Measurements from ENCODE around the gene CDHR3. TPM values are rescaled to one million over a fixed set of nuclear protein-coding genes. Genes with fewer than 3 reads are reported as not detected.

CDHR3 gene
- total RNA-seq, 1 donor from 2014 or later, result 1.1 TPM

DNA sequence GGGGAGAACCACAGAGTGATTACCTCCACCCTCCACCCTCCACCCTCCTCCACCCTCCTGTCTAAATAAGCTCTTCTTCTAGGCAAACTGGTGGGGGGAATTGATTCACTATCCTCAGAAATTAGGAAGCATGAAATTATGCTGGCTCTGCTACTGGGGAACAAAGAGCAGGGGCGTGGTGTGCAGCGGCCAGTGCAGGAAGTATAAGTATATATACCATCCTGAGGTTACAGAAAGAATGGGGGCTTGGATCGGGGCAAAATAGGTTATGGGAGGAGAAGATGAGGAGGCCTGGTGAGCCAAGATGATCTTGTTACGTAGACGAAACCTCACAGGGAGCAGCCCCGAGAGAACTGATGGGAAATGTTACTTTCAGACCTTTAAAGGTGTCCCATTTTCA is 100.0 kb downstream of the CDHR3 start:
- Histone ChIP-seq H3K36me3 (ENCODE audit: control insufficient read depth, insufficient read depth, low read length) (no peaks in the 10 kb centered on the region), H3K27me3 (ENCODE audit: control insufficient read depth, insufficient read depth, low read length) (no peaks in the 10 kb centered on the region), H3K4me3 (ENCODE audit: low read depth, low read length) (no peak overlapping the region)
- no peak for DNase-seq (ENCODE audit: low read depth)
- no peak for TF ChIP-seq CTCF (IDR thresholded peaks at IDR 0.05; ENCODE audit: insufficient read depth, low read length, severe bottlenecking)
- FAIRE-seq, result no peak

- DNase-seq (ENCODE audit: low read depth) (no peak), FAIRE-seq (no peak)
- no peak for TF ChIP-seq CTCF (IDR thresholded peaks at IDR 0.05; ENCODE audit: insufficient read depth, low read length, severe bottlenecking)
- Histone ChIP-seq H3K27me3 (ENCODE audit: control insufficient read depth, insufficient read depth, low read length) (no peaks in the 10 kb centered on the region), H3K4me3 (ENCODE audit: low read depth, low read length) (no peak overlapping the region), H3K36me3 (ENCODE audit: control insufficient read depth, insufficient read depth, low read length) (no peaks in the 10 kb centered on the region)
Observed at GRCh38 chr7:106063692-106064091, 100.6 kb downstream of the CDHR3 start.

DNA sequence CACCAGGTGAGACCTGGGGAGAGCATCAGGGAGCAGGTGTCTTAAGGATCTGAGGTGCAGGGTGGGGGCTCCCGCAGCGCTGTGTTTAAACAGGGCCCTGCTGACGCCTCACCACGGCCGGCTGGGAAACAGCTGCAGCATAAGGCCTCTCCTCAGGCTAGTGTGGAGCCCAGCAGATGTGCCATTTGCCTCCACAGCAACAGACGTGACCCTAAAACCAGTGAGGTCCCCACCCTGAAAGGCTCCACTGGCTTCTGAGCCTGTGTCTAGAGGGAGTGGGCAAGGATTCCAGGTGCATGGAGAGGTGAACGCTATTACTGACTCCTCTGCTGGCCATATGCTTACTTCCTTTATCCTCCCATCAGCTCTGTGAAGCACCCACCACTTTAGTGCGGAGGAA is 101.3 kb downstream of the CDHR3 start:
- DNase-seq (ENCODE audit: low read depth) (no peak), FAIRE-seq (no peak)
- no peaks in the 10 kb centered on the region for H3K36me3 ChIP-seq (ENCODE audit: control insufficient read depth, insufficient read depth, low read length)
- H3K4me3 ChIP-seq (ENCODE audit: low read depth, low read length), result no peak overlapping the region
- H3K27me3 ChIP-seq (ENCODE audit: control insufficient read depth, insufficient read depth, low read length), result no peaks in the 10 kb centered on the region
- TF ChIP-seq CTCF (IDR thresholded peaks at IDR 0.05; ENCODE audit: insufficient read depth, low read length, severe bottlenecking), result no peak

GRCh38 chr7:106064771-106065574 is 101.9 kb downstream of the CDHR3 start:
- DNase-seq (ENCODE audit: low read depth) (peak; percentile 100), FAIRE-seq (peak; percentile 80)
- Histone ChIP-seq H3K4me3 (ENCODE audit: low read depth, low read length) (no peak overlapping the region), H3K27me3 (ENCODE audit: control insufficient read depth, insufficient read depth, low read length) (no peaks in the 10 kb centered on the region), H3K36me3 (ENCODE audit: control insufficient read depth, insufficient read depth, low read length) (no peaks in the 10 kb centered on the region)
- TF ChIP-seq CTCF (IDR thresholded peaks at IDR 0.05; ENCODE audit: insufficient read depth, low read length, severe bottlenecking), result peak; percentile 4

GRCh38 chr7:106065575-106066500 is 102.8 kb downstream of the CDHR3 start:
- Histone ChIP-seq H3K36me3 (ENCODE audit: control insufficient read depth, insufficient read depth, low read length) (no peaks in the 10 kb centered on the region), H3K27me3 (ENCODE audit: control insufficient read depth, insufficient read depth, low read length) (no peaks in the 10 kb centered on the region), H3K4me3 (ENCODE audit: low read depth, low read length) (no peak overlapping the region)
- no peak for TF ChIP-seq CTCF (IDR thresholded peaks at IDR 0.05; ENCODE audit: insufficient read depth, low read length, severe bottlenecking)
- DNase-seq (ENCODE audit: low read depth), result peak; percentile 43
- FAIRE-seq, result no peak
